Lung (tissue), 12 donors: ENCODE measurements around the gene TNFRSF13B. TPM values are rescaled to one million over a fixed set of nuclear protein-coding genes. Genes with fewer than 3 reads are reported as not detected.

Source experiments
- ATAC-seq: fragments of 200-7000 bp; cut with Tn5 transposase; one replicate; pipeline ENCODE4 v1.9.1; 2020; ENCODE audit warnings: moderate number of reproducible peaks; ENCODE audit not compliant: insufficient read depth, low FRiP score
- DNase-seq, 3 donors: peaks; one replicate each; pipeline ENCODE4 v3.0.0-alpha.2; 2013 to 2017
- H3K27ac ChIP-seq, 2 donors: one replicate each; pipeline ENCODE4 v1.5.1; 2013; ENCODE audit warnings: mild to moderate bottlenecking in 2 of 2, moderate library complexity in 2 of 2, control low read depth in 1 of 2, inconsistent platforms in 1 of 2, low read depth in 1 of 2, low read length in 1 of 2
- H3K27me3 ChIP-seq, 3 donors: one replicate each; pipeline ENCODE4 v1.5.1; 2013; ENCODE audit warnings: low read length in 2 of 3; ENCODE audit not compliant: control insufficient read depth in 3 of 3, insufficient read depth in 3 of 3
- H3K36me3 ChIP-seq, 4 donors: one replicate each; pipeline ENCODE4 v1.5.1; 2013; ENCODE audit warnings: low read length in 4 of 4, mild to moderate bottlenecking in 1 of 4, moderate library complexity in 1 of 4; ENCODE audit not compliant: control insufficient read depth in 4 of 4, insufficient read depth in 4 of 4
- H3K4me1 ChIP-seq, 5 donors: one replicate each; pipeline ENCODE4 v1.5.1; 2013; ENCODE audit warnings: low read length in 5 of 5, mild to moderate bottlenecking in 2 of 5, moderate library complexity in 1 of 5; ENCODE audit not compliant: control insufficient read depth in 5 of 5, insufficient read depth in 5 of 5
- H3K4me3 ChIP-seq: one replicate; pipeline ENCODE4 v1.5.1; 2013; ENCODE audit warnings: mild to moderate bottlenecking, control low read depth, moderate library complexity
- H3K9ac ChIP-seq, 2 donors: one replicate each; pipeline ENCODE4 v1.5.1; 2013; ENCODE audit warnings: low read length in 2 of 2, control low read depth in 1 of 2; ENCODE audit not compliant: insufficient read depth in 1 of 2
- H3K9me3 ChIP-seq, 4 donors: one replicate each; pipeline ENCODE4 v1.5.1; 2013; ENCODE audit warnings: low read length in 3 of 4, mild to moderate bottlenecking in 1 of 4, moderate library complexity in 1 of 4; ENCODE audit not compliant: control insufficient read depth in 4 of 4, insufficient read depth in 3 of 4
- WGBS, 2 donors: extraction: QIAGEN DNeasy Blood & Tissue Kit; methylation state at CpG; one replicate each; pipeline ENCODE4 v1.1.7; 2013; 5-methylcytosine and 5-hydroxymethylcytosine counted together
- polyA plus RNA-seq, 2 donors: library from polyadenylated mRNA; stranded (reverse); fragments of 200-250 nt; gene quantifications; one replicate each; pipeline ENCODE4 v1.2.1, GENCODE V29; 2013
- total RNA-seq, 2 donors: library from RNA; depleted of rRNA in 1 of 2; stranded (reverse); fragments of >200 nt in 1 of 2; gene quantifications; one replicate each; pipeline ENCODE4 v1.2.1, GENCODE V29; 2014 to 2021
- TF ChIP-seq, protein P1 (sequence below): IDR thresholded peaks from 2 replicates; pipeline ENCODE4 v1.5.1; 2012; ENCODE audit warnings: mild to moderate bottlenecking; ENCODE audit errors: control extremely low read depth, extremely low read depth
- donor health status: control.
- donor health status: control.
- donor health status: Bipolar disorder and iron deficiency.
- donor health status: healthy.
- donor health status: DM: yes; HTN: yes; CAD: no.

Gene TNFRSF13B
- total and polyA plus RNA-seq, 4 donors, result 0.08 to 1.4 (median 0.48) TPM

DNA sequence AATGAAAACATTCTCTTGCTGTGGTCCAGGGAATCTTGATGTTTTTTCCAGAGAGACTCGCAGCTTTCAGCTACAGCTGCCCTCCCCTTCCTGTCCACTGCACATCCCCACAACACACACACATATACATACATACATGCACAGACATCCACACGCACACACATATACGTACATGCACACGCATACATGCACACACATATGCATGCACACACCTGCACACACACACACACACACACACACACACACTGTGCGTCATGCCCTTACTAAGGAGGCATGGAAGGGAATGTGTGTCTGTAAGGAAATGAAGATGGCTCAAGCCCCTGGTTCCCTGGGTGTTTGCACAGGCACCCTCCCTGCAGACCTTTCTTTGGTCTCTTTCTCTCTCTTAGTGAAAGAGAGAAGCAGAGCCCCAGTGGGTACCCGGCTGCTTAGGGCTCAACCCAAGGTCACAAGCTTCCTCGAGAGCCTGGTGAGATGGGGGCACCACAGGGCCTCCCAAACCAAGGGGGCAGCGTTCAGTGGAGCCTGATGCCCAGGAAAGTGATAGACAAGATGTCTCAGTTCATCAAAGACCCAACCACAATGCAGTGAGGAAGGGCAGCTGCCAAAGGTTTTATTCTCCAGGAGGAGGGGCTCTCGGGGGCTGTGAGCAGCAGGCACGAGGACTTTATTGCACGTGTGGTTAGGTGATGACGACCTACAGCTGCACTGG lies 33.3 kb downstream of the TNFRSF13B start:
- WGBS, 2 donors, result 56 to 65% methylated on average over 12 of the region's 12 CpGs
- Histone ChIP-seq H3K9ac (no peak overlapping the region), H3K27me3 (peaks cover 0 to 4% (median 0%) of the 10 kb centered on the region in 3 donors), H3K4me3 (no peak overlapping the region), H3K36me3 (no peaks in the 10 kb centered on the region), H3K27ac (no peak overlapping the region), H3K9me3 (no peaks in the 10 kb centered on the region), H3K4me1 (no peaks in the 10 kb centered on the region)
- DNase-seq (no peak), ATAC-seq (no peak)
- TF ChIP-seq, protein P1, sequence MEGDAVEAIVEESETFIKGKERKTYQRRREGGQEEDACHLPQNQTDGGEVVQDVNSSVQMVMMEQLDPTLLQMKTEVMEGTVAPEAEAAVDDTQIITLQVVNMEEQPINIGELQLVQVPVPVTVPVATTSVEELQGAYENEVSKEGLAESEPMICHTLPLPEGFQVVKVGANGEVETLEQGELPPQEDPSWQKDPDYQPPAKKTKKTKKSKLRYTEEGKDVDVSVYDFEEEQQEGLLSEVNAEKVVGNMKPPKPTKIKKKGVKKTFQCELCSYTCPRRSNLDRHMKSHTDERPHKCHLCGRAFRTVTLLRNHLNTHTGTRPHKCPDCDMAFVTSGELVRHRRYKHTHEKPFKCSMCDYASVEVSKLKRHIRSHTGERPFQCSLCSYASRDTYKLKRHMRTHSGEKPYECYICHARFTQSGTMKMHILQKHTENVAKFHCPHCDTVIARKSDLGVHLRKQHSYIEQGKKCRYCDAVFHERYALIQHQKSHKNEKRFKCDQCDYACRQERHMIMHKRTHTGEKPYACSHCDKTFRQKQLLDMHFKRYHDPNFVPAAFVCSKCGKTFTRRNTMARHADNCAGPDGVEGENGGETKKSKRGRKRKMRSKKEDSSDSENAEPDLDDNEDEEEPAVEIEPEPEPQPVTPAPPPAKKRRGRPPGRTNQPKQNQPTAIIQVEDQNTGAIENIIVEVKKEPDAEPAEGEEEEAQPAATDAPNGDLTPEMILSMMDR, result no peak

DNA sequence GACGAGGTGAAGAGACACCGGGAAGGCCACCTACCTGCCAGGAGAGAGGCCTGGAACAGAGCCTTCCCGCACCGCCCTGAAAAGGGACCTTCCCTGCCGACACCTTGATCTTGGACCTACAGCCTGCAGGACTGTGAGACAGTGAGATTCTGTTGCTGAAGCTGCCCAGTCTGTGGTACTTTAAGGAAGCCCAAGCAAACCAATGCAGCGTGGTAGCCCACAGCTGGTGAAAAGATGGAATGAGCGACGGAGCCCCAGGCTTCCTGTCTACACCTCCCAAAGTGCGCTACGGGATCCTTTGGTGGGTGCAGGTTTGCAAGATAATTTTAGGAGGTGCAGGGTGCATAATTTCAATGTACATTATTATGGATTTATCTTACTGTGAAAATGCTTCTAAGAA lies 33.9 kb downstream of the TNFRSF13B start:
- Histone ChIP-seq H3K36me3 (no peaks in the 10 kb centered on the region), H3K27ac (no peak overlapping the region), H3K9ac (no peak overlapping the region), H3K4me3 (no peak overlapping the region), H3K9me3 (no peaks in the 10 kb centered on the region), H3K27me3 (peaks cover 0 to 4% (median 0%) of the 10 kb centered on the region in 3 donors), H3K4me1 (no peaks in the 10 kb centered on the region)
- ATAC-seq, result no peak
- TF ChIP-seq, protein P1, result no peak
- 76 to 80% methylated on average over 10 of the region's 10 CpGs for WGBS, 2 donors
- no peak for DNase-seq

DNA sequence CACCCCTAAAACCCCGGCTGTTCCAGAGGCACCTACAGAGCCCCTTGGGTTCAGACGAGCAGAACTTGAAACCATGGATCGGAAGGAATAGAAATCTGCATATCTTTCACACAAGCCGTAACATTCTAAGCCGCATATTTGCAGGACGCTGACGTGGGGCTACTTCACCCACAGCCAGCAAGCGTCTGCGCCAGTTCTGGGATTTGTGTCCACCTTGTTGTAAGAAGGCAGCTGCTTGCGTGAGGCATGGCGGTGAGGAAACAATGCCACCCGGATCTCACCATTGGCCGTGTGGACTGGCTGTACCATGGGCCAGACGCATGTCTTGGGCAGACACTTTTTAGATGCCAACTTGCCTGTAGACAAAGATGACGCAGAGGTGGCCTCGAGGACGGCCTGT lies 34.5 kb downstream of the TNFRSF13B start:
- Histone ChIP-seq H3K4me3 (no peak overlapping the region), H3K36me3 (no peaks in the 10 kb centered on the region), H3K4me1 (no peaks in the 10 kb centered on the region), H3K9me3 (no peaks in the 10 kb centered on the region), H3K27me3 (peaks cover 0 to 4% (median 0%) of the 10 kb centered on the region in 3 donors), H3K27ac (no peak overlapping the region), H3K9ac (no peak overlapping the region)
- 92% methylated on average over 17 of the region's 17 CpGs for WGBS, 2 donors
- ATAC-seq, result no peak
- TF ChIP-seq, protein P1, result no peak
- no peak for DNase-seq
